ENCODE measurements around the gene CEMIP. TPM values are rescaled to one million over a fixed set of nuclear protein-coding genes. Genes with fewer than 3 reads are reported as not detected.

The CEMIP gene
- total RNA-seq, 1 donor from 2014 or later = 0.52 TPM

DNA sequence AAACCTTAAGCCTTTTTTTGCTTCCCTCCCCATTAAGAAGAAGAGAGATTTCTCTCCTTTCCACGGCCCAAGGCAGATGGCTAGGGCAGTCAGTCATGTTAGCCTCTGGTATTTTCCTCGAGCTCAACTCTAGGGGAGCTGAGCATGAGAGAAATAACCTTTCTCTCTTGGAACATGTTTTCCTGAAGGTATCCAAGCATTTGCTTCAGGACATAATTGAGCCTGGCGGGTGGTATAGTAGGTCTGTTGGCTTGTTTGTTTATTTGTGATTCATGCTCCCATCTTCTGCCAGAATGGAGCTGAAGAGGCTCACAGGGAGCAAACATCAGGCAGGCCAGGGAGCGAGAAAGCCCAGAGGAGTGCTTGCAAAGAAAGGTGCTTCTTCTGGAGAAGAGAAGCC lies 108.0 kb downstream of the CEMIP start:
- Histone ChIP-seq H3K36me3 (ENCODE audit: control insufficient read depth in 3 of 3, insufficient read depth in 3 of 3, low read length in 3 of 3) (no peaks in the 10 kb centered on the region), H3K27me3 (ENCODE audit: control insufficient read depth in 3 of 3, insufficient read depth in 3 of 3, low read length in 3 of 3) (no peaks in the 10 kb centered on the region)

DNA sequence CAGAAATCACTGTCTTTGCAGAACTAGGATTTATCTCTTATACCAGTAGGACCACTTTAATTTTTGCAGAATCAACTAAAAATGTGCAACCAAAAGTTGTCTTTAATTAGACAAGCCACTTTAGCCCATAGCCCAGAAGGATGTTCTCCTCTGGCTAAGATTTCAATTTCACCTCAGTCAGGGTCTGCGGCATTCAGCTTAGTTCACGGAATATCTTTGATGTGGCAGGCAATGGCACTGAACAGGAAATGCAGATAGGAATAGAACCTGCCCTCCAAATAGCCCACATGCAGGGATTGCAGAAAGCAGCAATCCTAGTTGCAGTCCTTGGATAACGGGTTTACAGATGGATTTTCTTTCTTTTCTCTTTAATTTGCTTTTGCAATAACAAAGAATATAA lies 109.7 kb downstream of the CEMIP start:
- Histone ChIP-seq H3K9ac (ENCODE audit: low read depth in 1 of 3, low read length in 3 of 3) (no peak overlapping the region), H3K36me3 (ENCODE audit: control insufficient read depth in 3 of 3, insufficient read depth in 3 of 3, low read length in 3 of 3) (no peaks in the 10 kb centered on the region), H3K27me3 (ENCODE audit: control insufficient read depth in 3 of 3, insufficient read depth in 3 of 3, low read length in 3 of 3) (no peaks in the 10 kb centered on the region), H3K27ac (ENCODE audit: low read depth, low read length) (no peak overlapping the region), H3K4me1 (ENCODE audit: control insufficient read depth in 3 of 3, insufficient read depth in 3 of 3, low read length in 3 of 3) (no peaks in the 10 kb centered on the region), H3K9me3 (ENCODE audit: control insufficient read depth in 3 of 3, low read length in 3 of 3) (no peaks in the 10 kb centered on the region), H3K4me3 (ENCODE audit: low read length in 3 of 3) (no peak overlapping the region)

More for the DNA sequence above, 108.0 kb downstream of the CEMIP start:
- Histone ChIP-seq H3K4me1 (ENCODE audit: control insufficient read depth in 3 of 3, insufficient read depth in 3 of 3, low read length in 3 of 3) (no peaks in the 10 kb centered on the region), H3K27ac (ENCODE audit: low read depth, low read length) (no peak overlapping the region), H3K9me3 (ENCODE audit: control insufficient read depth in 3 of 3, low read length in 3 of 3) (no peaks in the 10 kb centered on the region), H3K4me3 (ENCODE audit: low read length in 3 of 3) (no peak overlapping the region), H3K9ac (ENCODE audit: low read depth in 1 of 3, low read length in 3 of 3) (no peak overlapping the region)

DNA sequence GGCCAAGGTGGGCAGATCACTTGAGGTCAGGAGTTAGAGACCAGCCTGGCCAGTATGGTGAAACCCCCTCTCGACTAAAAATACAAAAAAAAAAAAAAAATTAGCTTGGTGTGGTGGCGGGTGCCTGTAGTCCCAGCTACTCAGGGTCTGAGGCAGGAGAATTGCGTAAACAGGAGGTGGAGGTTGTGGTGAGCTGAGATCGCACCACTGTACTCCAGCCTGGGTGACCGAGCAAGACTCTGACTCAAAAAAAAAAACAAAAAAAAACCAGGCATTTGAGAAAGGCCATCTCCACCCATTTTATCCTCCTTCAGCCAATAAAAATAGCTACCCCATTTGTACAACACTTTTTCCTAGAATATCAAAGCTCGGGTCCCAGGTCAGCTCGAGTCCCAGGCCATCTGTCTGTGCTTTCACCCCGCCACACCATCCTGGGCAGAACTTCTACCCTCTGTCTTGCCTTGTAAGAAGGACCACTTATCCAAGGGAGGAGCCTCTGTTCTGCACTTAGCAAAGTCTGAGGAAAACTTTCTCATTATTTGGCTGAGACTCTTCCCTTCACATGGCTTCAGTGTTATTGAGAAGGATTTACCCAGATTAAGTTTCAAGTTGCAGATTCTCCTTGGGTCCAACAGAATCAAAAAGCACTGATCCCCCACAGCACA lies 111.3 kb downstream of the CEMIP start:
- Histone ChIP-seq H3K36me3 (ENCODE audit: control insufficient read depth in 3 of 3, insufficient read depth in 3 of 3, low read length in 3 of 3) (no peaks in the 10 kb centered on the region), H3K9me3 (ENCODE audit: control insufficient read depth in 3 of 3, low read length in 3 of 3) (no peaks in the 10 kb centered on the region), H3K27ac (ENCODE audit: low read depth, low read length) (no peak overlapping the region), H3K4me1 (ENCODE audit: control insufficient read depth in 3 of 3, insufficient read depth in 3 of 3, low read length in 3 of 3) (no peaks in the 10 kb centered on the region), H3K27me3 (ENCODE audit: control insufficient read depth in 3 of 3, insufficient read depth in 3 of 3, low read length in 3 of 3) (no peaks in the 10 kb centered on the region), H3K9ac (ENCODE audit: low read depth in 1 of 3, low read length in 3 of 3) (no peak overlapping the region), H3K4me3 (ENCODE audit: low read length in 3 of 3) (no peak overlapping the region)

DNA sequence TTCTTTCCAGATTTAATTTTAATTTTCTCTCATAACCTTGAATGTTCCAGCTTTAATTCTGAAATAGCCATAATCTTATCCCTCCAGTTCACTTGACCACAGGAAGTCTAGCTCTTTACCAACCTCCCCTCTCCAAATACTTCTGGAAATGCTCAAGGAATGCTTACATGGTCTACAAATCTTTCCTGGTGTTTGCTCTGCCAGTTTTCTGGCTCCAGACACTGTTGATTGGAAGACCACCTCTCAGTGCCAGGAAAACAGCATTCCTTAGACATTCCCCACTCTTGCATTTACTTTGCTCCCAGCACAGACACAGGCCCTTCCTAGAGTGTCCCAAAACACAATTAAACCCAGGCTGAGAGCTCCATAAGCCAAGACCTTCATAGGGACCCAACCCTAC lies 111.8 kb downstream of the CEMIP start:
- Histone ChIP-seq H3K4me3 (ENCODE audit: low read length in 3 of 3) (no peak overlapping the region), H3K27me3 (ENCODE audit: control insufficient read depth in 3 of 3, insufficient read depth in 3 of 3, low read length in 3 of 3) (no peaks in the 10 kb centered on the region), H3K36me3 (ENCODE audit: control insufficient read depth in 3 of 3, insufficient read depth in 3 of 3, low read length in 3 of 3) (no peaks in the 10 kb centered on the region), H3K9me3 (ENCODE audit: control insufficient read depth in 3 of 3, low read length in 3 of 3) (no peaks in the 10 kb centered on the region), H3K4me1 (ENCODE audit: control insufficient read depth in 3 of 3, insufficient read depth in 3 of 3, low read length in 3 of 3) (no peaks in the 10 kb centered on the region), H3K9ac (ENCODE audit: low read depth in 1 of 3, low read length in 3 of 3) (no peak overlapping the region), H3K27ac (ENCODE audit: low read depth, low read length) (no peak overlapping the region)

DNA sequence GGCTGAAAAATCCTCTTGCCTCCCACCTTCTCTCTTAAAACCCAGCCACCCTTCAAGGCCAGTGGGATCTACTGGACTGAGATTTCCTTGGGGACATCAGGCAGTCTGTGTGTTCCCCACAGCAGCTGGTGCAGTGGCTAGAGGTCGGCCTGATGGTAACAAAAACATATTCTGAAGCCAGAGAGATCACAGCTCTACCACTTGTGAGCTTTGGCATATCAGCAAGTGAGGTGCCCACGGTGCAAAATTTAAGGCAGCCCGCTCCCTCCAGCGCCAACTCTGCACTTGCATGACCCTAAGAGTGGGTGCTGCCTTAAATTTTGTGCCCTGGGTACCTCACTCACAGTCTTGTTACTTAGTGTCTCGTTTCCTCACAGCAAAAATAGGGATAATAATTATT lies 113.2 kb downstream of the CEMIP start:
- Histone ChIP-seq H3K4me3 (ENCODE audit: low read length in 3 of 3) (no peak overlapping the region), H3K4me1 (ENCODE audit: control insufficient read depth in 3 of 3, insufficient read depth in 3 of 3, low read length in 3 of 3) (no peaks in the 10 kb centered on the region), H3K36me3 (ENCODE audit: control insufficient read depth in 3 of 3, insufficient read depth in 3 of 3, low read length in 3 of 3) (peaks cover 0 to 5% (median 1%) of the 10 kb centered on the region in 3 donors), H3K27me3 (ENCODE audit: control insufficient read depth in 3 of 3, insufficient read depth in 3 of 3, low read length in 3 of 3) (no peaks in the 10 kb centered on the region), H3K9ac (ENCODE audit: low read depth in 1 of 3, low read length in 3 of 3) (no peak overlapping the region), H3K27ac (ENCODE audit: low read depth, low read length) (no peak overlapping the region), H3K9me3 (ENCODE audit: control insufficient read depth in 3 of 3, low read length in 3 of 3) (peaks cover 0 to 4% (median 0%) of the 10 kb centered on the region in 3 donors)

DNA sequence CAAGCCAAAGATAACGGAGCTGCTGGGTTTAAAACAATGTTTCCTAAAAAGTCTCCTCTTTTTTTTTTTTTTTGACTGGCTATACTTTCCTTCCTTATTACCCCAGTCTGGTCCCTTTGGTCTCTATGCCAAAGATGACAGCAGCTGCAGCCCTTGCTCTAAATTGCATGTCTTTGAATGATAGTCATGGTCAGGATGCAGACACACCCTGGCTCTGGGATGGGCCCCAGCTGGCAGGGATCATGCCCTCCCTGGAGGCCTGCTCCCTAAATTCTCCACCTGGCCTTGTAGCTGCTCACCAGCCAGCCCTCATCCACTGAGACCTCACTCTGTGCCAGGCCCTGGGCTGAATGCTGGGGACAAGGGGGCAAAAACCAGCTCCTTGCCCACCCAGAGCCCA lies 114.6 kb downstream of the CEMIP start:
- Histone ChIP-seq H3K27me3 (ENCODE audit: control insufficient read depth in 3 of 3, insufficient read depth in 3 of 3, low read length in 3 of 3) (no peaks in the 10 kb centered on the region), H3K9ac (ENCODE audit: low read depth in 1 of 3, low read length in 3 of 3) (no peak overlapping the region), H3K9me3 (ENCODE audit: control insufficient read depth in 3 of 3, low read length in 3 of 3) (peaks cover 0 to 4% (median 0%) of the 10 kb centered on the region in 3 donors), H3K4me1 (ENCODE audit: control insufficient read depth in 3 of 3, insufficient read depth in 3 of 3, low read length in 3 of 3) (no peaks in the 10 kb centered on the region), H3K27ac (ENCODE audit: low read depth, low read length) (no peak overlapping the region), H3K36me3 (ENCODE audit: control insufficient read depth in 3 of 3, insufficient read depth in 3 of 3, low read length in 3 of 3) (peaks cover 0 to 5% (median 1%) of the 10 kb centered on the region in 3 donors), H3K4me3 (ENCODE audit: low read length in 3 of 3) (no peak overlapping the region)

DNA sequence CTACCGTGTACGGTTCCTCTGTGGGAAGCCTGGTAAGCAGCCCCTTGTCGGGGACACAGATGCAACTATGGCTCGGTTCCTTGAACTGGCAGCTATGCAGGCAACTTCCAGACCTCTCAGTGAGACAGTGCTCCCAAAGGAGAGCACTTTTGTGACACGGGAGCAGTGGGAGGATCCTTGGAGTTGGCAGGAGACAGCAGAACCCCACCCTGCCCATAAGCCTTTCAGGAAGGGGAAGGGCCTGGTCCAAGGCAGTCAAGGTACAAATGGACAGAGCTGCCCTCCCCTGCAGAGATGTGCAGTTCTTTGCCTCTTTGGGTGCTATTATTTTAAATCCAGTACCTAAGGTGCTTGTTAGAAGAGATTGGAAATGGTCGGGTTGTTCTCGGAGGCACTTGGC lies 115.9 kb downstream of the CEMIP start:
- peaks cover 0 to 5% (median 1%) of the 10 kb centered on the region in 3 donors for H3K36me3 ChIP-seq (ENCODE audit: control insufficient read depth in 3 of 3, insufficient read depth in 3 of 3, low read length in 3 of 3)
- H3K9me3 ChIP-seq (ENCODE audit: control insufficient read depth in 3 of 3, low read length in 3 of 3) = peaks cover 0 to 4% (median 0%) of the 10 kb centered on the region in 3 donors
- H3K4me3 ChIP-seq (ENCODE audit: low read length in 3 of 3) = no peak overlapping the region
- H3K9ac ChIP-seq (ENCODE audit: low read depth in 1 of 3, low read length in 3 of 3) = no peak overlapping the region
- H3K4me1 ChIP-seq (ENCODE audit: control insufficient read depth in 3 of 3, insufficient read depth in 3 of 3, low read length in 3 of 3) = no peaks in the 10 kb centered on the region
- no peaks in the 10 kb centered on the region for H3K27me3 ChIP-seq (ENCODE audit: control insufficient read depth in 3 of 3, insufficient read depth in 3 of 3, low read length in 3 of 3)
- H3K27ac ChIP-seq (ENCODE audit: low read depth, low read length) = no peak overlapping the region

DNA sequence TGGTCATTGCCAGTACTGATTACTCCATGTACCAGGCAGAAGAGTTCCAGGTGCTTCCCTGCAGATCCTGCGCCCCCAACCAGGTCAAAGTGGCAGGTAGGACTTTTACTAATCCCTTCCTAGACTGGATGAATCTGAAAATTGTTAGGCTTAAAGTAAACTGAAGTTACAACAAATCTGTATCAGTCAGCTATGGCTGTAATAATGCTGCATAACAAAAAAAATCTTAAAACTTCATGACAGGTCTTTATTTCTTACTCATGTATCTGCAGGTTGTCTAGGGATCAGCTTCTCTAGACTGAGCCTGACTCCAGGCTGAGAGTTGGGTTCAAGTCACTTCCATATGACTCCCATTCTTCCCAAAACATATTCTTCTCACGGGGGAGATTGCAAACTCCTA lies 116.8 kb downstream of the CEMIP start:
- Histone ChIP-seq H3K4me3 (ENCODE audit: low read length in 3 of 3) (no peak overlapping the region), H3K27me3 (ENCODE audit: control insufficient read depth in 3 of 3, insufficient read depth in 3 of 3, low read length in 3 of 3) (no peaks in the 10 kb centered on the region), H3K4me1 (ENCODE audit: control insufficient read depth in 3 of 3, insufficient read depth in 3 of 3, low read length in 3 of 3) (no peaks in the 10 kb centered on the region), H3K9me3 (ENCODE audit: control insufficient read depth in 3 of 3, low read length in 3 of 3) (peaks cover 0 to 4% (median 0%) of the 10 kb centered on the region in 3 donors), H3K9ac (ENCODE audit: low read depth in 1 of 3, low read length in 3 of 3) (no peak overlapping the region), H3K36me3 (ENCODE audit: control insufficient read depth in 3 of 3, insufficient read depth in 3 of 3, low read length in 3 of 3) (peaks cover 0 to 5% (median 1%) of the 10 kb centered on the region in 3 donors), H3K27ac (ENCODE audit: low read depth, low read length) (no peak overlapping the region)

DNA sequence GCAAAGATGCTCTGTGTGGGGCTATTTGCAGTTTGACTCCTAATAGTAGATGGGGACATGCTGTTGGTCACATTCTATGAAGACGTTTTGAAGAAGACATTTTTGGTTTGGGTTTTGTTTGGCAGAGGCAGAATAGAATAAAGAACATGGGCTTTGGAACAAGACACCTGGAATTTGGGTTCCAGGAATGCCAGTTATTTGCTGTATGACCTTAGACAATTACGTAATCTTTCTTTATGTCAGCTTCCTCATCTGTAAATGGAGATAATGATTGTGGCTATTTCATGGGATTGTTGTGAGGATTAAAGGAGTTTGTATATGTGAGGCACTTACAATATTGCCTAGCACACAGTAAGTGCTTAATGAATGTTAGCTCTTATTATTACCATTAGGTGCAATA lies 118.9 kb downstream of the CEMIP start:
- Histone ChIP-seq H3K27me3 (ENCODE audit: control insufficient read depth in 3 of 3, insufficient read depth in 3 of 3, low read length in 3 of 3) (no peaks in the 10 kb centered on the region), H3K9ac (ENCODE audit: low read depth in 1 of 3, low read length in 3 of 3) (no peak overlapping the region), H3K4me1 (ENCODE audit: control insufficient read depth in 3 of 3, insufficient read depth in 3 of 3, low read length in 3 of 3) (no peaks in the 10 kb centered on the region), H3K4me3 (ENCODE audit: low read length in 3 of 3) (no peak overlapping the region), H3K9me3 (ENCODE audit: control insufficient read depth in 3 of 3, low read length in 3 of 3) (peaks cover 0 to 4% (median 0%) of the 10 kb centered on the region in 3 donors), H3K36me3 (ENCODE audit: control insufficient read depth in 3 of 3, insufficient read depth in 3 of 3, low read length in 3 of 3) (peaks cover 0 to 5% (median 1%) of the 10 kb centered on the region in 3 donors), H3K27ac (ENCODE audit: low read depth, low read length) (no peak overlapping the region)

DNA sequence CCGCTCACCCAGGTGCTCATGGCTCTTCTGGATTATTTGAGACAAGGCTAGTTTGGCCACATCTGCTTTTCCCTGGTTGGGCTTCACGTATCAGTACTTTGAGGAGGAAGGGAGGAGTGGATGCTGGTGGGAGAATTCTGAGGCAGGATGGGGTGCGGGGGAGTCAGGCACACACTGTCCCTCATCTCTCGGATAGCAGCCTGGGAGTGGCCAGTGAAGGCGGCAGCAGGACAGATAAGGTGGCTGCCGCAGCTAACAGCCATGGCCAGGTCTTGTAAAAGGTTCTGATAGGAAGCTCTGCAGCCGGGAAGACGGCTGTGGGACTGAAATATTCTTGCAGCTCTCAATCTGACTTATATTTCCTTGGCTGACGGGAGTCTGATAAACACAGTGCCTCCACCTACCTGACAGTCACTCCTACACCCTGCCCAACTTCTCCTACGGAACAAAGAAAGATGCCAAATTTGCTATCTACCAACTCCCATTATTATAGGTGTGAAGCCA lies 123.2 kb downstream of the CEMIP start:
- H3K27ac ChIP-seq (ENCODE audit: low read depth, low read length) = no peak overlapping the region
- no peaks in the 10 kb centered on the region for H3K27me3 ChIP-seq (ENCODE audit: control insufficient read depth in 3 of 3, insufficient read depth in 3 of 3, low read length in 3 of 3)
- no peaks in the 10 kb centered on the region for H3K9me3 ChIP-seq (ENCODE audit: control insufficient read depth in 3 of 3, low read length in 3 of 3)
- H3K9ac ChIP-seq (ENCODE audit: low read depth in 1 of 3, low read length in 3 of 3) = no peak overlapping the region
- peaks cover 0 to under 1% (median 0%) of the 10 kb centered on the region in 3 donors for H3K36me3 ChIP-seq (ENCODE audit: control insufficient read depth in 3 of 3, insufficient read depth in 3 of 3, low read length in 3 of 3)
- peaks cover 4 to 15% (median 14%) of the 10 kb centered on the region in 3 donors for H3K4me1 ChIP-seq (ENCODE audit: control insufficient read depth in 3 of 3, insufficient read depth in 3 of 3, low read length in 3 of 3)
- no peak overlapping the region for H3K4me3 ChIP-seq (ENCODE audit: low read length in 3 of 3)
